Left ventricle myocardium inferior (tissue), 1 donor: ENCODE measurements around the gene CABLES2. TPM values are rescaled to one million over a fixed set of nuclear protein-coding genes. Genes with fewer than 3 reads are reported as not detected.

Experiments
- DNase-seq: peaks from one replicate; pipeline ENCODE4 v3.0.0-alpha.2; 2020
- H3K27ac ChIP-seq: fragments of 200-600 bp; replicated peaks from 2 replicates; pipeline ENCODE4 v1.8.0; 2021
- H3K27me3 ChIP-seq: fragments of 200-600 bp; 2 replicates; pipeline ENCODE4 v1.8.0; 2021; ENCODE audit warnings: low read depth
- H3K36me3 ChIP-seq: fragments of 200-600 bp; 2 replicates; pipeline ENCODE4 v1.8.0; 2021
- H3K4me1 ChIP-seq: fragments of 200-600 bp; 2 replicates; pipeline ENCODE4 v1.8.0; 2021
- H3K4me3 ChIP-seq: fragments of 200-600 bp; 2 replicates; pipeline ENCODE4 v1.8.0; 2021; ENCODE audit warnings: mild to moderate bottlenecking, moderate library complexity
- H3K9me3 ChIP-seq: fragments of 200-600 bp; replicated peaks from 2 replicates; pipeline ENCODE4 v1.8.0; 2021
- intact Hi-C: fragments of 100-400 bp; cut with micrococcal nuclease; formaldehyde crosslinking; loops from one replicate; pipeline ENCODE4 v1.11.0; 2022
- total RNA-seq: library from RNA; stranded (reverse); fragmentation: NEBNext Ultra II Directional; extraction: Animal tissue kit (Norgen Biotek cat#: 25700); gene quantifications from one replicate; pipeline ENCODE4 v1.2.1, GENCODE V29; 2021
- TF ChIP-seq, protein P1 (sequence below): fragments of 200-600 bp; IDR thresholded peaks from 2 replicates; pipeline ENCODE4 v1.8.0; 2021; ENCODE audit warnings: antibody characterized with exemption, mild to moderate bottlenecking, borderline replicate concordance
- donor health status: DM: no; HTN: yes; CAD: no; lungs with severe emphysema.

CABLES2 gene
- total RNA-seq, 1 donor from 2014 or later = 12.0 TPM

DNA sequence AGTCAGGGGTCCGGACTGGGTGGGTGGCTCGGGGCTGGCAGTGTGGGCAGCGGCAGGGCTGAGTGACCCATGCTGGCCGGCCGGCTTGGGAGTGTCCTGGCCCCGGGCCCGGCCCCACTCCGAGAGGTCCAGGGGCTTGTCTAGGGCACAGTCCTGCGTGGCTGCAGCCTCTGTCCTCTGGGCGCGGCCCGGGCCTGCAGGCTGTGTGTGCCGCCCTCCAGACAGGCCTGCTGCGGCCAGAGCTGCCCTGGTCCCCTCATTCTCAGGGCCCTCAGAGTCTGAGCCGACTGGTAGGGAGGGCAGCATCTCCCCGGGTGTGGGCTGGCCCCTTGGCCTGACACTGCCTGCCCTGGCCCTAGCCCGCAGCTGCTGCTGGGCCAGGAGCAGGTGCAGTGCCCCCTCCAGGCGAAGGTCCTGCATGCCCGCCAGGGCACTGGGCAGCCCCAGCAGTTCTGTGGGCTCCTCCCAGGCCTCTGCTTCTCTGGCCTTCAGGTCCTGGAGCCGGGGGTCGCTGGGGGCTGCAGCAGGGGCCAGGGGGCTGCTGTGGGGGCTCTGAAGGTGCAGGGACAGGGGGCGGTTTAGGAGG is 6.9 kb upstream of the CABLES2 start:
- Histone ChIP-seq H3K4me1 (peaks cover 12% of the 10 kb centered on the region), H3K4me3 (no peak overlapping the region), H3K27ac (no peak overlapping the region), H3K9me3 (no peaks in the 10 kb centered on the region), H3K36me3 (no peaks in the 10 kb centered on the region), H3K27me3 (peaks cover 37% of the 10 kb centered on the region)
- intact Hi-C loops = no loop called here
- DNase-seq = no peak
- TF ChIP-seq, protein P1, sequence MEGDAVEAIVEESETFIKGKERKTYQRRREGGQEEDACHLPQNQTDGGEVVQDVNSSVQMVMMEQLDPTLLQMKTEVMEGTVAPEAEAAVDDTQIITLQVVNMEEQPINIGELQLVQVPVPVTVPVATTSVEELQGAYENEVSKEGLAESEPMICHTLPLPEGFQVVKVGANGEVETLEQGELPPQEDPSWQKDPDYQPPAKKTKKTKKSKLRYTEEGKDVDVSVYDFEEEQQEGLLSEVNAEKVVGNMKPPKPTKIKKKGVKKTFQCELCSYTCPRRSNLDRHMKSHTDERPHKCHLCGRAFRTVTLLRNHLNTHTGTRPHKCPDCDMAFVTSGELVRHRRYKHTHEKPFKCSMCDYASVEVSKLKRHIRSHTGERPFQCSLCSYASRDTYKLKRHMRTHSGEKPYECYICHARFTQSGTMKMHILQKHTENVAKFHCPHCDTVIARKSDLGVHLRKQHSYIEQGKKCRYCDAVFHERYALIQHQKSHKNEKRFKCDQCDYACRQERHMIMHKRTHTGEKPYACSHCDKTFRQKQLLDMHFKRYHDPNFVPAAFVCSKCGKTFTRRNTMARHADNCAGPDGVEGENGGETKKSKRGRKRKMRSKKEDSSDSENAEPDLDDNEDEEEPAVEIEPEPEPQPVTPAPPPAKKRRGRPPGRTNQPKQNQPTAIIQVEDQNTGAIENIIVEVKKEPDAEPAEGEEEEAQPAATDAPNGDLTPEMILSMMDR = no peak

DNA sequence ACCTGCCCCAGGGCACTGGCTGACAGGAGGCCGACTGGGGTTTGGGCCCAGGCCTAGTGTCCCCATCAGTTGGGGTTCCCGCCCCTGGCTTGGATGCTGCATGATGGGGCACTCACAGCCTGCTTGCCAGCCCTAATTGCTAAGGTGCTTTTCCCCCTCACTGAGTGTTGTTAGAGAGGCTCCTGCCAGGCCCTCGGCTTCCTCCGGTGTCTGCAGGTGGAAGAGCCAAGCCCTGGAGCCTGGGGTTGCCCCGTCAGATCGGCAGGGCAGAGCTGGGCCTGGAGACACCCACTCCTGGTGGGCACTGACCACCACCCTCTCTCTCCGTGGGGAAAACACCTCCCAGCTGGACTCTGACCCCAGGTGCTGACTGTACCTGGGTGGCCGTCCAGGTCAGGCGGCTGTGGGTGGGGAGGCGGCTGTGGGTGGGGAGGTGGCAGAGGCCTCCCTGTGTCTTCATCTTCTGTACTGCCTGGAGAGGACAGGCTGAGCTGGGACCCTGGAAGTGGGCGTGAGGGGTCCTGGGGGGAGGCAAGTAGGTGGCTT is 6.0 kb upstream of the CABLES2 start:
- no peaks in the 10 kb centered on the region for H3K36me3 ChIP-seq
- H3K9me3 ChIP-seq = no peaks in the 10 kb centered on the region
- peaks cover 28% of the 10 kb centered on the region for H3K27me3 ChIP-seq
- no peak overlapping the region for H3K27ac ChIP-seq
- no peak for DNase-seq
- TF ChIP-seq, protein P1 = no peak
- intact Hi-C loops = no loop called here
- no peak overlapping the region for H3K4me3 ChIP-seq
- peaks cover 12% of the 10 kb centered on the region for H3K4me1 ChIP-seq

DNA sequence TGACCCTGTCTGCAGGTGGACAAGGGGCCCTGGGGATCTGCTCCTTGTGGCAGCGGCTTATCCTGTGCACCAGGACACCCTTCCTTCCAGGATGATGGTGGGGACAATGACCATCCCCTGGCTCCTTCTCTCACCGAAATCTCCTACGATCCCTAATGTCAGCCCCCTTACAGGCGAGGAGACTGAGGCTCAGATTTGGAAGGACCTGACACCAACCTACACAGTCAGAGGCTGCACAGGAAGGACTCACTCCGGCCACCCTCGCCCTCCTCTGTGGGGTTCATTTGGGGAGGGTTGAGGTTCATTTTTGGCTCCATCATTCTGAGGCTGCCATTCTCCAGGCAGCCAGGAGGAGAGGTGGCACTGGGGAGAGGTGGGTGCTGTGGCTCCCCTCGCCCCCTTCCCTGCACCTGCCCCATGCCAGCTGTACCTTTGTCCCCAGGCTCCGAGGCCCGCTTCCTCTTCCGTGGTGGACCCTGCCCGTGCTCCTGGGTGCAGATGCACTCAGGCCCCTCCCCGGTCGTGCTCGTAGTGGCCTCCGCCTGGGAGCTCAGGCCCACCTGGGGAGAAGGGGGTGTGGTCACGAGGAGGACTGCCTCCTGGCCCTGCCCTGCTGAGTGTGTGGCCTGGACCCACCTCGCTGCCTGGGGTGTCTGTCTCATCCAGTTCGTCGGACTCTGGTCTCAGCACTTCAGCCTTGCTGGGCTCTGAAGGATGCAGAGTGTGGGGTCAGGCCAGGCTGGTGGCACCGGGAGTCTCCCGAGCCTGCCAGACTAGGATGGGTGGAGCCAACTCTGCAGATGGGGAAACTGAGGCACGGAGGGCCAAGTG is 5.3 kb upstream of the CABLES2 start:
- TF ChIP-seq, protein P1 = no peak
- Histone ChIP-seq H3K36me3 (no peaks in the 10 kb centered on the region), H3K27me3 (peaks cover 27% of the 10 kb centered on the region), H3K4me1 (peaks cover 16% of the 10 kb centered on the region), H3K9me3 (no peaks in the 10 kb centered on the region), H3K27ac (no peak overlapping the region), H3K4me3 (no peak overlapping the region)
- DNase-seq = no peak
- intact Hi-C loops = no loop called here

DNA sequence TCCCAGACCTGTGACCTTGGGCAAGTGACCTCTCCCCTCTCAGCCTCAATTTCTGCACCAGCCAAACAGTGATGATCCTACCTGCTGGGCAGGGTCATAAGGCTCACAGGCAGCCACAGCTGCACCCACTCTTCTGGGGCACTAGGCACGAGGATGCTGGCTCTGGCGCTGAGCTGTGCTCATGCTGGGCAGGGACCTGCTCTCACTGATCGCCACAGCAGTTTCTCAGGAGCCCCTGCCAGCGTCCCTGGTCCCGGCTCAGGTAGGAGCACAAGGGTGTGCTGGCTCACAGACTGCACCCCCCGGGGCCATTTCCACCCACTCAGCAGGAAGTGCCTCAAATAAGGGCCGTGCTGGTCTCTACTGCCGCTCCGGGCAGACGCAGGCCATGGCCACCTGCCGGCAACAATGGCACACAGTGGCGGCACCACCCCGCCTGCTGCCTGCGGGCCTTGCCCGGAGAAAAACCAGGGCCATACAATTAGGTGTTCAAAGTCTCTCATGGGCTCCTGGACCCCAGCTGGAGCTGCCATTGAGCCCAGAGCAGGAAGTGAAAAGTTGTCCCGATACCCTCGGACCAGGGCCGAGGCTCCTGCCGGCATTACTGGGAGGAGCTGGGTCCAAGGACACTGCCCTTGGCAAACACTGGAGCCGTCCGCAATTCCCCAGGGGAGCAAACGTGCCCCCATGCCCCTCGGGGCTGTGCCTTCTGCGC is 4.6 kb upstream of the CABLES2 start:
- Histone ChIP-seq H3K4me1 (peaks cover 19% of the 10 kb centered on the region), H3K4me3 (no peak overlapping the region), H3K27me3 (peaks cover 21% of the 10 kb centered on the region), H3K9me3 (no peaks in the 10 kb centered on the region), H3K27ac (no peak overlapping the region), H3K36me3 (no peaks in the 10 kb centered on the region)
- no peak for DNase-seq
- TF ChIP-seq, protein P1 = no peak
- intact Hi-C loops = no loop called here

DNA sequence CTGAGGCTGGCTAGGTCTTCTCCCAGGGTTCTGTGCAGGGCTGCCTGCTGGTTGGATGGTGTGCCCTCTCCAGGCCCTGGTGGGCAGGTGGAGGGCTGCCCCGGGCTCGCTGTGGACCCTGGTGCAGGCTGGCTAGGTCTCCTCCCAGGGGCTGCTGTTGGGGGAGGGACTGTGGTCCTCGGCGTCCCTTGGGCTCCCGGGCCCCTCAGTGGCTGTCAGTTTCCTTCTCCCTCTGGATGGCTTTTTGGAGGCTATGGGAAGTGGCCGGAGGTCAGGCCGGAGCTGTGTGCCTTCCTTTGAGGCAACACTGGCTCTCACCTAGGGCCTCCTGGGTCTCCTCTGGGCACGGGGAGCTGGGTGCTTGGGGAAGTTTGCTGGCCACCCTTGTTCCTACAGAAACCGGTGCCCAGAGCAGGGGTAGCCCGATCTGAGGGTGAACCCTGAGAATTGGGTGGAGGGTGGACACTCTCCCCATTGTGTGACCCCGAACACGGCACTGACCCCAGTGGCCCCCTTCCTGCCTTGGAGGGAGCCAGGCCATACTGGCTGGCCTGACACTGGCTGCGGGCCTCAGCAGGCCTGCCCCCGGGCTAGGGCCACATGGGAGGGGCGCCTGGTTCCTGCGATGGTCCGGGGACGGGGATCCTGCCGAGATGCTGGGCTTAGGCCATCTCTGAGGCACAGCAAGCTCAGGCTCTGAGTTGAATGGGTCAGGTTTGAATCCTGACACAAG is 3.8 kb upstream of the CABLES2 start:
- Histone ChIP-seq H3K9me3 (no peaks in the 10 kb centered on the region), H3K4me3 (no peak overlapping the region), H3K27ac (no peak overlapping the region), H3K36me3 (no peaks in the 10 kb centered on the region), H3K27me3 (peaks cover 14% of the 10 kb centered on the region), H3K4me1 (peaks cover 26% of the 10 kb centered on the region)
- TF ChIP-seq, protein P1 = no peak
- intact Hi-C loops = no loop called here
- no peak for DNase-seq
